ENCODE measurements around the gene CCDC85C. TPM values are rescaled to one million over a fixed set of nuclear protein-coding genes. Genes with fewer than 3 reads are reported as not detected.

CCDC85C gene
- total and polyA plus RNA-seq, 7 donors, result 1.8 to 21.0 (median 7.9) TPM

- H3K36me3 ChIP-seq (ENCODE audit: insufficient read depth in 1 of 2, low read depth in 1 of 2), result no peaks in the 10 kb centered on the region
- WGBS, 3 donors, result 90 to 93% (median 92%) methylated on average over 9 of the region's 9 CpGs
- DNase-seq, result no peak
- intact Hi-C loops (cut with DNase I), result loop anchor here in 1 of 2 donors (5.0 kb wide), 1 partner anchor 70 kb away; no protein-coding TSS in a partner anchor
- H3K27me3 ChIP-seq (ENCODE audit: insufficient read depth in 3 of 3, low read length in 2 of 3), result peaks cover 0 to 3% (median 0%) of the 10 kb centered on the region in 3 donors
- no peak for ATAC-seq
- no peak for TF ChIP-seq CTCF (IDR thresholded peaks at IDR 0.05)
- no peaks in the 10 kb centered on the region for H3K9me3 ChIP-seq
- H3K27ac ChIP-seq, result no peak overlapping the region
- no peak overlapping the region for H3K4me3 ChIP-seq
- H3K4me1 ChIP-seq, result no peaks in the 10 kb centered on the region
Observed at GRCh38 chr14:99632410-99633035, 28.5 kb upstream of the CCDC85C start.

DNA sequence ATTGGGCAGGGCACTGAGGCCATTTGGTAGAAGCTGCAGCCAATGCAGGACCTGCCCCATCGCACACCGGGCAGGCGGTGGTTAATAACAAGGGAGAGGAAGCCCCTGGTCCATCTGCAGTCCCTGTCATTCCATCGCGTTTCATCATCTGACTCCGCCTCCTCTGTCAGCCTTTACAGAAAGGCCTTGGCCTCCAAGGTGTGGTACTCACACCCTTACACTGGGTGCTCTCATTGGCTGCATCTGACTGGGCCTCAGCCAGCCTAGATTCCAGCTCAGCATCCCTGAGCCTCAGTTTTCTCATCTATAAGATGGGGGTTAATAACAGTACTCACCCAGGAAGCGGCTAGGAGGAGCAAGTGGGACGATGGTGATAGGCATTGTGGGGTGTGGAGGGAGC, 26.2 kb upstream of the CCDC85C start:
- 67 to 70% (median 68%) methylated on average over 8 of the region's 8 CpGs for WGBS, 3 donors
- no peaks in the 10 kb centered on the region for H3K36me3 ChIP-seq (ENCODE audit: insufficient read depth in 1 of 2, low read depth in 1 of 2)
- H3K4me3 ChIP-seq, result no peak overlapping the region
- ATAC-seq (no peak), DNase-seq (no peak)
- intact Hi-C loops (cut with DNase I), result loop anchor here in 1 of 2 donors (5.0 kb wide), 1 partner anchor 68 kb away; no protein-coding TSS in a partner anchor
- H3K9me3 ChIP-seq, result no peaks in the 10 kb centered on the region
- no peak overlapping the region for H3K27ac ChIP-seq
- H3K4me1 ChIP-seq, result no peaks in the 10 kb centered on the region
- H3K27me3 ChIP-seq (ENCODE audit: insufficient read depth in 3 of 3, low read length in 2 of 3), result peaks cover 0 to 3% (median 3%) of the 10 kb centered on the region in 3 donors
- no peak for TF ChIP-seq CTCF (IDR thresholded peaks at IDR 0.05)

GRCh38 chr14:99628887-99629618, 25.0 kb upstream of the CCDC85C start:
- Histone ChIP-seq H3K27ac (no peak overlapping the region), H3K4me3 (no peak overlapping the region), H3K27me3 (ENCODE audit: insufficient read depth in 3 of 3, low read length in 2 of 3) (peaks cover 0 to 3% (median 3%) of the 10 kb centered on the region in 3 donors), H3K4me1 (no peaks in the 10 kb centered on the region), H3K9me3 (no peaks in the 10 kb centered on the region), H3K36me3 (ENCODE audit: insufficient read depth in 1 of 2, low read depth in 1 of 2) (no peaks in the 10 kb centered on the region)
- TF ChIP-seq CTCF (IDR thresholded peaks at IDR 0.05), result peak; percentile 98
- intact Hi-C loops (cut with DNase I), result loop anchor here (1.0 to 2.0 kb wide), 3 partner anchors 66 to 111 kb away; no protein-coding TSS in a partner anchor
- 25 to 30% (median 27%) methylated on average over 19 to 20 of the region's 20 CpGs for WGBS, 3 donors
- ATAC-seq (peak; percentile 93 to 98 (median 96)), DNase-seq (peak; percentile 74 to 87)

GRCh38 chr14:99627510-99628381, 23.7 kb upstream of the CCDC85C start:
- WGBS, 3 donors, result 76 to 81% (median 81%) methylated on average over 12 to 13 of the region's 13 CpGs
- H3K4me1 ChIP-seq, result no peaks in the 10 kb centered on the region
- intact Hi-C loops (cut with DNase I), result loop anchor here (1.0 to 2.0 kb wide), 3 partner anchors 65 to 109 kb away; no protein-coding TSS in a partner anchor
- H3K27ac ChIP-seq, result no peak overlapping the region
- no peaks in the 10 kb centered on the region for H3K36me3 ChIP-seq (ENCODE audit: insufficient read depth in 1 of 2, low read depth in 1 of 2)
- DNase-seq (no peak), ATAC-seq (no peak)
- no peaks in the 10 kb centered on the region for H3K9me3 ChIP-seq
- peaks cover 0 to 3% (median 0%) of the 10 kb centered on the region in 3 donors for H3K27me3 ChIP-seq (ENCODE audit: insufficient read depth in 3 of 3, low read length in 2 of 3)
- no peak overlapping the region for H3K4me3 ChIP-seq
- no peak for TF ChIP-seq CTCF (IDR thresholded peaks at IDR 0.05)
